Spinal cord (tissue), 10 donors: Measurements from ENCODE around the gene XKRX. TPM values are rescaled to one million over a fixed set of nuclear protein-coding genes. Genes with fewer than 3 reads are reported as not detected.

Experiments used
- DNase-seq, 6 donors: peaks; one replicate each; pipeline versions ENCODE4 v3.0.0 to v3.0.0-alpha.2; 2013 to 2015; ENCODE audit warnings: low spot score in 6 of 6, low read depth in 4 of 6
- H3K27ac ChIP-seq: one replicate; pipeline ENCODE4 v1.5.1; 2013; ENCODE audit warnings: low read depth, low read length, control low read depth
- H3K27me3 ChIP-seq: one replicate; pipeline ENCODE4 v1.6.1; 2013; ENCODE audit warnings: low read length; ENCODE audit not compliant: control insufficient read depth, insufficient read depth
- H3K36me3 ChIP-seq: one replicate; pipeline ENCODE4 v1.6.1; 2013; ENCODE audit warnings: low read length; ENCODE audit not compliant: control insufficient read depth, insufficient read depth
- H3K4me1 ChIP-seq: one replicate; pipeline ENCODE4 v1.6.1; 2013; ENCODE audit warnings: low read length; ENCODE audit not compliant: control insufficient read depth, insufficient read depth
- H3K4me3 ChIP-seq: one replicate; pipeline ENCODE4 v1.5.1; 2013; ENCODE audit warnings: low read depth, low read length, control low read depth
- H3K9me3 ChIP-seq: one replicate; pipeline ENCODE4 v1.6.1; 2013; ENCODE audit warnings: low read length; ENCODE audit not compliant: control insufficient read depth, insufficient read depth
- WGBS: methylation state at CpG from one replicate; pipeline ENCODE4 v1.1.5; 2013; ENCODE audit warnings: missing lambda C conversion rate; ENCODE audit not compliant: insufficient coverage; 5-methylcytosine and 5-hydroxymethylcytosine counted together
- polyA plus RNA-seq, 2 donors: library from polyadenylated mRNA; unstranded; fragments of 120-200 nt; gene quantifications; one replicate each; pipeline ENCODE4 v1.2.1, GENCODE V29; 2013; ENCODE audit not compliant: insufficient read length in 2 of 2
- total RNA-seq, 2 donors: library from RNA; depleted of rRNA in 1 of 2; stranded (reverse); fragments of 120-200 nt in 1 of 2; fragments of >200 nt in 1 of 2; gene quantifications; one replicate each; pipeline versions ENCODE4 v1.2.3 to v1.2.4, GENCODE V29; 2013 to 2014
- donor health status: healthy.

XKRX gene
- total and polyA plus RNA-seq, 4 donors: 0.10 to 0.28 (median 0.15) TPM; not detected in 1

DNA sequence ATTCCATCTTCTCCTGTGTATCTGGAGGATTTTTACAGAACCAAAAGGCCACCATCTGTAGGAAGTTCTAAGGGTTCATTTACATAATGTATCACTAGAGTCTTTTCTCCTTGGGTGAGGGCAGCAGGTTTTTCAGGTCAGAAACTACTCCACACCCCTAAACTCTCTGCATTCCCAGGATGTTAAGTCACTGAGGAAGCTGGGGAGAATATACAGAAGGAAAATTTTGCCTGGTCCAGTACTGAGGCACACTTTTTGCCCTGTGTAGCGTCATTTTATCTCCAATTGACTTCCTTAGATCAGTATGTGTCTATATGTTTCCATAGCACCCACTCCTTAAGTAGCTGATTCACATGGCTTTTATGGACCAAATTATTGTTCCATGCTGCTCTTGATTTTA, 17.0 kb downstream of the XKRX start:
- no CpG with 5 or more reads among the region's 1 CpG for WGBS
- Histone ChIP-seq H3K27me3 (peaks cover 4% of the 10 kb centered on the region), H3K9me3 (no peaks in the 10 kb centered on the region), H3K4me1 (no peaks in the 10 kb centered on the region), H3K27ac (no peak overlapping the region), H3K36me3 (no peaks in the 10 kb centered on the region), H3K4me3 (no peak overlapping the region)
- no peak for DNase-seq

DNA sequence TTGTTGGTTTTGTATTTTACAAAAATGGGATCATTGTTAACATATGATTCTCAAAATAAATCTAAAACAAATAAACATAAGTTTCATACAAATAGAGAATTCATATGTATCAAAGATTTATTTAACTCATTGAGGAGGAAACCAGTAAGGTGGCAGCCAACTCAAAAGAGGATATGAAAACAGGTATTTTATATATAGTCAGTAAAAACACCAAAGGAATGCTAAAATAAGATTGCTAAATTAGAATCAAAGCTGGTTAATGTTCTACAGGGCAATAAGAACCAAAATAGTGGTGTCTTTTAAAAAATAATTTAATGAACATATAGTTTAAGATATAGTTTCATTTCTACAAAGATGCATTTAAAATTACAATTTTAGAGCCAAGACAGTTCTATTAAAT, 23.1 kb downstream of the XKRX start:
- peaks cover 2% of the 10 kb centered on the region for H3K27me3 ChIP-seq
- no peaks in the 10 kb centered on the region for H3K9me3 ChIP-seq
- no peak for DNase-seq
- no peaks in the 10 kb centered on the region for H3K36me3 ChIP-seq
- H3K27ac ChIP-seq: no peak overlapping the region
- no peaks in the 10 kb centered on the region for H3K4me1 ChIP-seq
- no peak overlapping the region for H3K4me3 ChIP-seq

DNA sequence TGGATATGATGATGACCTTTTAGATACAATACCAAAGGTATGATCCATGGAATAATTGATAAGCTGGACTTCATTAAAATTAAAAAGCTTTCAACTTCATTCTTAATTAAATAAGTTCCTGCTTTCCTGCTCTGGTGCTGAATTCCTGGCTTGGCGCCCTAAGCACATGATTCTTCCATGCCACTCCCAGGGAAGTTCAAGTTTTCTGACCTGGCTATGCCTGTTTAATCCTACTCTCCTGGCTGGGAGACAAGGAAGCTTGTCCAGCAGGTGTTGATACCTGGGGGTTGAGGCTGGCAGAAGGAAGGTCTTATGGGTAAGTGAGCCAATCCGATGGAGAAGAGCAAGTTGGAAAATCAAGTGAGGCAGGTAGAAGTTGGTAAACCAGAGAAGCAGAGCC, 24.3 kb downstream of the XKRX start:
- Histone ChIP-seq H3K9me3 (no peaks in the 10 kb centered on the region), H3K4me1 (no peaks in the 10 kb centered on the region), H3K27ac (no peak overlapping the region), H3K4me3 (no peak overlapping the region), H3K36me3 (no peaks in the 10 kb centered on the region), H3K27me3 (peaks cover 2% of the 10 kb centered on the region)
- WGBS: 71% methylated on average over 1 of the region's 2 CpGs
- no peak for DNase-seq

- no peaks in the 10 kb centered on the region for H3K36me3 ChIP-seq
- H3K27ac ChIP-seq: no peak overlapping the region
- H3K4me3 ChIP-seq: no peak overlapping the region
- peak in 2 of 6 donors; percentile 12 to 40 for DNase-seq
- 25% methylated on average over 5 of the region's 5 CpGs for WGBS
- no peaks in the 10 kb centered on the region for H3K9me3 ChIP-seq
- H3K27me3 ChIP-seq: no peaks in the 10 kb centered on the region
- H3K4me1 ChIP-seq: no peaks in the 10 kb centered on the region
Observed at GRCh38 chrX:100895365-100896075, 33.2 kb downstream of the XKRX start.

DNA sequence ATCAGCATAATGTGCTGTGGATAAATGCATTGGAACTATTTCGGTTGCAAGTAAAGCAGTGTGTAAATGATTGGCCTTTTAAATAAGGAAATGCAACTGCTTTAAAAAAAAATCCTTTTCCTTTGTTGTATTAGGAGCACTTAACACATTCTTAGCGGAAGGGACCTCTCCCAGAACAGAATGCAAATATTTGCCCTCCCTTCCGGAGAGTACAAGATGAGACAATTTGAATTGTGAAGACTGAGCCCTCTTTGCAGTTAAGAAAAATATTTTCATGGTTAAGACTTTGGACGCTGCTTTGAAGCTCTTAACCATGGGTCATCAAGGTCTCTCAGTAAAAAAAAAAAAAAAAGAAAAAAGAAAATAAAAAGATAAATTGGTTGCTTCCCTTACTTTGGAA, 45.1 kb downstream of the XKRX start:
- no peaks in the 10 kb centered on the region for H3K36me3 ChIP-seq
- H3K4me3 ChIP-seq: no peak overlapping the region
- WGBS: no CpG with 5 or more reads among the region's 4 CpGs
- H3K4me1 ChIP-seq: no peaks in the 10 kb centered on the region
- H3K27ac ChIP-seq: no peak overlapping the region
- no peaks in the 10 kb centered on the region for H3K9me3 ChIP-seq
- H3K27me3 ChIP-seq: no peaks in the 10 kb centered on the region
- no peak for DNase-seq

GRCh38 chrX:100880368-100880767, 48.3 kb downstream of the XKRX start:
- no peaks in the 10 kb centered on the region for H3K27me3 ChIP-seq
- WGBS: 80% methylated on average over 1 of the region's 2 CpGs

GRCh38 chrX:100874325-100874724, 54.4 kb downstream of the XKRX start, which contains the start of gene NOX1:
Gene NOX1, minus strand, starts transcription at chrX:100874359. Its CDS starts 220 bp downstream, at chrX:100874139.
- DNase-seq: no peak
- Histone ChIP-seq H3K27ac (no peak within 1 kb of the TSS), H3K4me1 (no peaks in the 10 kb centered on the region), H3K27me3 (no peaks in the 10 kb centered on the region), H3K4me3 (no peak within 1 kb of the TSS), H3K9me3 (no peaks in the 10 kb centered on the region), H3K36me3 (no peaks in the 10 kb centered on the region)
- 62% methylated on average over 2 of the region's 2 CpGs for WGBS

More at GRCh38 chrX:100880368-100880767, 48.3 kb downstream of the XKRX start:
- Histone ChIP-seq H3K36me3 (no peaks in the 10 kb centered on the region), H3K4me1 (no peaks in the 10 kb centered on the region), H3K4me3 (no peak overlapping the region), H3K27ac (no peak overlapping the region), H3K9me3 (no peaks in the 10 kb centered on the region)
- no peak for DNase-seq

GRCh38 chrX:100871594-100872560, 56.8 kb downstream of the XKRX start:
- Histone ChIP-seq H3K27me3 (no peaks in the 10 kb centered on the region), H3K27ac (no peak overlapping the region), H3K36me3 (no peaks in the 10 kb centered on the region), H3K4me1 (no peaks in the 10 kb centered on the region), H3K4me3 (no peak overlapping the region), H3K9me3 (no peaks in the 10 kb centered on the region)
- WGBS: 60% methylated on average over 1 of the region's 9 CpGs
- DNase-seq: no peak

DNA sequence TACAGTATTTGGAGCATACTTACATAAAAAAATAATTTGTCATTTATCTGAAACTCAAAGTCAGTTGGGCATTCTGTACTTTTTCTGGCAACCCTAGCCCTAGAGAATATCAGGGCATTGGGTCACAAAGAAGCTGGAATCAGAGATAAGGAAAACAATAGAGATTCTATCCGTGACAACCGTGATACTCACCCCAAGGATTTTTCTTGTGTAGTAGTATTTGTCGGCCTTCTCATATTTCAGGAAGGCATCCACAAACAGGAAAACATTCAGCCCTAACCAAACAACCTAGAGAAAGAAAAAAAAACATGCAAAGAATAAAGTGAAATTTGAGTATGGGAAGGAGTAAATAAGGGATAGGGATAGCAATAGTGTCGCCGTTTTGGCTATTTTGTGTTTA, 58.2 kb downstream of the XKRX start:
- Histone ChIP-seq H3K9me3 (no peaks in the 10 kb centered on the region), H3K27me3 (no peaks in the 10 kb centered on the region), H3K27ac (no peak overlapping the region), H3K4me3 (no peak overlapping the region), H3K36me3 (no peaks in the 10 kb centered on the region), H3K4me1 (no peaks in the 10 kb centered on the region)
- no peak for DNase-seq
- 75% methylated on average over 2 of the region's 5 CpGs for WGBS
